GM12892 (cell line): ENCODE results near the gene FAF1.

Experiments
- POLR2A ChIP-seq: IDR thresholded peaks from 2 replicates; pipeline ENCODE4 v1.6.1; 2011; ENCODE audit warnings: low read depth, low read length, control low read depth
- POLR2AphosphoS5 ChIP-seq: IDR thresholded peaks from 2 replicates; pipeline ENCODE4 v1.6.1; 2011; ENCODE audit warnings: low read depth, low read length, control low read depth
- TAF1 ChIP-seq: IDR thresholded peaks from 2 replicates; pipeline ENCODE4 v1.6.1; 2011; ENCODE audit warnings: low read depth, mild to moderate bottlenecking, control low read depth, low read length, borderline replicate concordance

- TF ChIP-seq POLR2A: no peak
- TF ChIP-seq TAF1: no peak
- no peak for TF ChIP-seq POLR2AphosphoS5
Observed at GRCh38 chr1:51000160-51000559, 40.1 kb upstream of the FAF1 start.
